HepG2 (cell line): ENCODE data around the gene CYTH2. TPM values are rescaled to one million over a fixed set of nuclear protein-coding genes. Genes with fewer than 3 reads are reported as not detected.
A peak's percentile ranks its signal among the peaks of the same experiment; 100 is the strongest.

ENCODE experiments used
- ATAC-seq: fragments of 200-7000 bp; cut with Tn5 transposase; 3 replicates; pipeline ENCODE4 v1.9.1; 2020; ENCODE audit warnings: mild to moderate bottlenecking, moderate library complexity
- BruUV-seq: library from RNA; stranded (reverse); fragments of 400-500 nt; replicated peaks from 2 replicates; lab custom pipeline; 2021; lab: Mats Ljungman, UMichigan
- CTCF ChIA-PET: fragments of 300-600 bp; formaldehyde crosslinking; extraction: SDS; loops from one replicate; lab custom pipeline; 2021; ENCODE audit warnings: low total read pairs, inconsistent platforms, low intra/inter-chr PET ratio; lab: Yijun Ruan, JAX
- POLR2A ChIA-PET: fragments of 350-600 bp; sonication (Branson Sonifier 250); formaldehyde crosslinking; loops from one replicate; lab custom pipeline; 2020; ENCODE audit warnings: antibody characterized with exemption, inconsistent platforms; lab: Yijun Ruan, JAX
- DNase-seq: peaks from one replicate; pipeline ENCODE4 v3.0.0-alpha.2; 2015; ENCODE audit warnings: low spot score
- FAIRE-seq: peaks from 3 replicates; lab custom pipeline; 2011; peaks lifted over from hg19 to GRCh38; lab: Jason Lieb, UNC
- H2AFZ ChIP-seq: one replicate; pipeline ENCODE4 v1.6.1; 2011; ENCODE audit warnings: low read length, inconsistent platforms
- H3K27ac ChIP-seq: fragments of 300-600 bp; 3 replicates; pipeline ENCODE4 v1.8.0; 2011; ENCODE audit warnings: mixed run types, mild to moderate bottlenecking, mixed read lengths, low read length, inconsistent platforms; ENCODE audit not compliant: insufficient read depth; ENCODE audit errors: extremely low read length
- H3K27me3 ChIP-seq, 2 experiments: fragments of 200-600 bp in 1 of 2; 2 replicates in 1 of 2; 3 replicates in 1 of 2; pipeline versions ENCODE4 v1.6.0 to v1.8.0; 2011; ENCODE audit warnings: low read length in 2 of 2, mild to moderate bottlenecking in 2 of 2, moderate library complexity in 2 of 2, inconsistent platforms in 1 of 2; ENCODE audit not compliant: insufficient read depth in 2 of 2, control insufficient read depth in 1 of 2
- H3K36me3 ChIP-seq, 2 experiments: fragments of 200-600 bp in 1 of 2; replicated peaks in 1 of 2; 2 replicates in 1 of 2; 3 replicates in 1 of 2; pipeline versions ENCODE4 v1.5.1 to v1.8.0; 2011; ENCODE audit warnings: low read length in 2 of 2, inconsistent platforms in 1 of 2; ENCODE audit not compliant: insufficient read depth in 2 of 2, control insufficient read depth in 1 of 2
- H3K4me1 ChIP-seq: 2 replicates; pipeline ENCODE4 v1.5.1; 2012; ENCODE audit warnings: low read length, inconsistent platforms; ENCODE audit not compliant: insufficient read depth
- H3K4me2 ChIP-seq: 2 replicates; pipeline ENCODE4 v1.6.0; 2011; ENCODE audit warnings: low read depth, low read length, inconsistent platforms
- H3K4me3 ChIP-seq, 3 experiments: fragments of 200-600 bp in 1 of 3; sonication (generic), shearing (Covaris generic) in 1 of 3; replicated peaks in 1 of 3; 2 replicates each; pipeline ENCODE4 v1.5.1; 2011 to 2016; ENCODE audit warnings: low read length in 3 of 3, inconsistent platforms in 2 of 3, low read depth in 2 of 3, mild to moderate bottlenecking in 2 of 3, control low read depth in 1 of 3, mixed read lengths in 1 of 3; ENCODE audit not compliant: insufficient read depth in 1 of 3
- H3K79me2 ChIP-seq: one replicate; pipeline ENCODE4 v1.6.1; 2011; ENCODE audit warnings: low read length, inconsistent platforms; ENCODE audit not compliant: insufficient read depth
- H3K9ac ChIP-seq: 2 replicates; pipeline ENCODE4 v1.6.0; 2011; ENCODE audit warnings: mild to moderate bottlenecking, low read depth, low read length, inconsistent platforms; ENCODE audit not compliant: insufficient read depth
- H3K9me3 ChIP-seq: 2 replicates; pipeline ENCODE4 v1.5.1; 2012; ENCODE audit warnings: mild to moderate bottlenecking, low read length
- H4K20me1 ChIP-seq: 2 replicates; pipeline ENCODE4 v1.6.0; 2011; ENCODE audit warnings: inconsistent platforms, mild to moderate bottlenecking, low read length, moderate library complexity; ENCODE audit not compliant: insufficient read depth
- AGO2 ChIP-seq: fragments of 200-400 bp; formaldehyde crosslinking; optimal IDR thresholded peaks from 2 replicates; pipeline ENCODE3; 2017; ENCODE audit warnings: mild to moderate bottlenecking, low read depth, low read length, moderate library complexity
- ATF7-NPFF ChIP-seq: sonication (generic); formaldehyde crosslinking; IDR thresholded peaks from 2 replicates; pipeline ENCODE4 v1.8.1; 2023; ENCODE audit warnings: mild to moderate bottlenecking, low read depth, missing genetic modification reagents, moderate library complexity
- MTA3 ChIP-seq: sonication (generic); formaldehyde crosslinking; IDR thresholded peaks from 2 replicates; pipeline ENCODE4 v1.4.0; 2020; ENCODE audit warnings: missing genetic modification reagents
- RBFOX2 ChIP-seq: fragments of 200-400 bp; formaldehyde crosslinking; IDR thresholded peaks from 2 replicates; pipeline ENCODE4 v1.6.1; 2017; ENCODE audit warnings: low read depth, mild to moderate bottlenecking, low read length
- ZFP36L2 ChIP-seq: sonication (generic); formaldehyde crosslinking; IDR thresholded peaks from 2 replicates; pipeline ENCODE4 v1.4.0; 2020; ENCODE audit warnings: missing genetic modification reagents
- ZMYM4 ChIP-seq: sonication (generic); formaldehyde crosslinking; IDR thresholded peaks from 2 replicates; pipeline ENCODE4 v1.8.1; 2023; ENCODE audit warnings: mild to moderate bottlenecking, missing genetic modification reagents
- ZNF546 ChIP-seq: sonication (generic); formaldehyde crosslinking; conservative IDR thresholded peaks from 2 replicates; pipeline ENCODE4 v1.8.1; 2023; ENCODE audit warnings: mild to moderate bottlenecking, missing genetic modification reagents
- ZNF605 ChIP-seq: sonication (generic); formaldehyde crosslinking; IDR thresholded peaks from 2 replicates; pipeline ENCODE4 v1.8.0; 2022; ENCODE audit warnings: mild to moderate bottlenecking, missing genetic modification reagents
- ZSCAN25 ChIP-seq: sonication (generic); formaldehyde crosslinking; IDR thresholded peaks from 2 replicates; pipeline ENCODE4 v1.8.0; 2022; ENCODE audit warnings: mild to moderate bottlenecking, missing genetic modification reagents
- WGBS: methylation state at CpG from one replicate; pipeline ENCODE4 v1.1.6; 2017; ENCODE audit warnings: low lambda C conversion rate; 5-methylcytosine and 5-hydroxymethylcytosine counted together
- in situ Hi-C: cut with HindIII; loops from 2 replicates; pipeline ENCODE4 v1.10.0; 2017; ENCODE audit warnings: low pct_unique_long_range_greater_than_20kb; ENCODE audit not compliant: extremely low pct_ligation_motif_present
- intact Hi-C: fragments of 100-400 bp; cut with micrococcal nuclease; formaldehyde crosslinking; loops from one replicate; pipeline ENCODE4 v1.10.0; 2022; ENCODE audit not compliant: unreplicated experiment
- polyA plus RNA-seq, 8 experiments: library from polyadenylated mRNA; depleted of rRNA in 3 of 8; stranded (reverse) in 7 of 8; unstranded in 1 of 8; fragments of >200 nt; fragmentation: Illumina TruSeq in 4 of 8; extraction: Trizol in 4 of 8; gene quantifications; 2 replicates each; pipeline versions ENCODE4 v1.2.1 to v1.2.3, GENCODE V29; 2011 to 2016; ENCODE audit warnings: low read depth in 4 of 8, missing spikeins in 1 of 8, mixed read lengths in 1 of 8; ENCODE audit not compliant: insufficient read depth in 1 of 8
- total RNA-seq, 5 experiments: library from RNA; depleted of rRNA; stranded (reverse); fragments of >200 nt; fragmentation: Illumina TruSeq; extraction: Trizol; gene quantifications; 2 replicates each; pipeline ENCODE4 v1.2.3, GENCODE V29; 2016; ENCODE audit warnings: low read depth in 1 of 5
- TF ChIP-seq, protein P1 (sequence below): sonication (generic); formaldehyde crosslinking; IDR thresholded peaks from 2 replicates; pipeline ENCODE4 v1.5.1; 2020; ENCODE audit warnings: mild to moderate bottlenecking, missing genetic modification reagents, moderate library complexity
- TF ChIP-seq, protein P2 (sequence below): sonication (generic); formaldehyde crosslinking; IDR thresholded peaks from 2 replicates; pipeline ENCODE4 v1.4.0; 2020; ENCODE audit warnings: missing genetic modification reagents, mild to moderate bottlenecking, borderline replicate concordance
- TF ChIP-seq, protein P3 (sequence below): sonication (generic); formaldehyde crosslinking; IDR thresholded peaks from 2 replicates; pipeline ENCODE4 v1.8.0; 2022; ENCODE audit warnings: mild to moderate bottlenecking, missing genetic modification reagents, moderate library complexity

CYTH2 gene
- total and polyA plus RNA-seq, 2 of the 13 experiments (the other 11 are each of a cell fraction or from before 2014, with no cell fraction given) = 16.5 to 39.3 TPM

GRCh38 chr19:48448563-48448962 lies 20.6 kb upstream of the CYTH2 start (continued):
- TF ChIP-seq, protein P1, sequence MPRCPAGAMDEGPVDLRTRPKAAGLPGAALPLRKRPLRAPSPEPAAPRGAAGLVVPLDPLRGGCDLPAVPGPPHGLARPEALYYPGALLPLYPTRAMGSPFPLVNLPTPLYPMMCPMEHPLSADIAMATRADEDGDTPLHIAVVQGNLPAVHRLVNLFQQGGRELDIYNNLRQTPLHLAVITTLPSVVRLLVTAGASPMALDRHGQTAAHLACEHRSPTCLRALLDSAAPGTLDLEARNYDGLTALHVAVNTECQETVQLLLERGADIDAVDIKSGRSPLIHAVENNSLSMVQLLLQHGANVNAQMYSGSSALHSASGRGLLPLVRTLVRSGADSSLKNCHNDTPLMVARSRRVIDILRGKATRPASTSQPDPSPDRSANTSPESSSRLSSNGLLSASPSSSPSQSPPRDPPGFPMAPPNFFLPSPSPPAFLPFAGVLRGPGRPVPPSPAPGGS = no peak
- TF ChIP-seq ZMYM4 (CRISPR knock-in tag) (no peak), ZFP36L2 (CRISPR knock-in tag) (no peak), ZNF546 (CRISPR knock-in tag) (no peak), MTA3 (CRISPR knock-in tag) (no peak), ATF7-NPFF (CRISPR knock-in tag) (no peak), ZNF605 (CRISPR knock-in tag) (no peak)
- TF ChIP-seq, protein P2, sequence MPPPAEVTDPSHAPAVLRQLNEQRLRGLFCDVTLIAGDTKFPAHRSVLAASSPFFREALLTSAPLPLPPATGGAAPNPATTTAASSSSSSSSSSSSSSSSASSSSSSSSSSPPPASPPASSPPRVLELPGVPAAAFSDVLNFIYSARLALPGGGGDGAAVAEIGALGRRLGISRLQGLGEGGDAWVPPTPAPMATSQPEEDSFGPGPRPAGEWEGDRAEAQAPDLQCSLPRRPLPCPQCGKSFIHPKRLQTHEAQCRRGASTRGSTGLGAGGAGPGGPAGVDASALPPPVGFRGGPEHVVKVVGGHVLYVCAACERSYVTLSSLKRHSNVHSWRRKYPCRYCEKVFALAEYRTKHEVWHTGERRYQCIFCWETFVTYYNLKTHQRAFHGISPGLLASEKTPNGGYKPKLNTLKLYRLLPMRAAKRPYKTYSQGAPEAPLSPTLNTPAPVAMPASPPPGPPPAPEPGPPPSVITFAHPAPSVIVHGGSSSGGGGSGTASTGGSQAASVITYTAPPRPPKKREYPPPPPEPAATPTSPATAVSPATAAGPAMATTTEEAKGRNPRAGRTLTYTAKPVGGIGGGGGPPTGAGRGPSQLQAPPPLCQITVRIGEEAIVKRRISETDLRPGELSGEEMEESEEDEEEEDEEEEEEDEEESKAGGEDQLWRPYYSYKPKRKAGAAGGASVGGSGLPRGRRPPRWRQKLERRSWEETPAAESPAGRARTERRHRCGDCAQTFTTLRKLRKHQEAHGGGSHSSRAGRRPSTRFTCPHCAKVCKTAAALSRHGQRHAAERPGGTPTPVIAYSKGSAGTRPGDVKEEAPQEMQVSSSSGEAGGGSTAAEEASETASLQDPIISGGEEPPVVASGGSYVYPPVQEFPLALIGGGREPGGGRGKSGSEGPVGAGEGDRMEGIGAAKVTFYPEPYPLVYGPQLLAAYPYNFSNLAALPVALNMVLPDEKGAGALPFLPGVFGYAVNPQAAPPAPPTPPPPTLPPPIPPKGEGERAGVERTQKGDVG = no peak

DNA sequence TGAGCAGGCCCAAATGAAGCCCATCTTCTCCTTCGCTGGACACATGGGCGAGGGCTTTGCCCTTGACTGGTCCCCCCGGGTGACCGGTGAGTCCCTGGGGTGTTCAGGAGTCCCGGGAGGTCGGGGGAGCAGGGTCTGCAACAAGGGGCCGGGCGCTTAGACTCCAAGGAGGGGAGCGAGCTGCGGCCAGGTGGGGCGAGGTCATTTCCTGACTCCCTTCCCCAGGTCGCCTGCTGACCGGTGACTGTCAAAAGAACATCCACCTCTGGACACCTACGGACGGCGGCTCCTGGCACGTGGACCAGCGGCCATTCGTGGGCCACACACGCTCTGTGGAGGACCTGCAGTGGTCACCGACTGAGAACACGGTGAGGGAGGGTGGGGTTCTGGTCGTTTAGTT lies 18.7 kb upstream of the CYTH2 start:
- peak; percentile 36; the same call in 1 of the 2 replicates for TF ChIP-seq RBFOX2
- TF ChIP-seq AGO2 = peak; percentile 33
- TF ChIP-seq ZSCAN25 = no peak
- TF ChIP-seq, protein P3, sequence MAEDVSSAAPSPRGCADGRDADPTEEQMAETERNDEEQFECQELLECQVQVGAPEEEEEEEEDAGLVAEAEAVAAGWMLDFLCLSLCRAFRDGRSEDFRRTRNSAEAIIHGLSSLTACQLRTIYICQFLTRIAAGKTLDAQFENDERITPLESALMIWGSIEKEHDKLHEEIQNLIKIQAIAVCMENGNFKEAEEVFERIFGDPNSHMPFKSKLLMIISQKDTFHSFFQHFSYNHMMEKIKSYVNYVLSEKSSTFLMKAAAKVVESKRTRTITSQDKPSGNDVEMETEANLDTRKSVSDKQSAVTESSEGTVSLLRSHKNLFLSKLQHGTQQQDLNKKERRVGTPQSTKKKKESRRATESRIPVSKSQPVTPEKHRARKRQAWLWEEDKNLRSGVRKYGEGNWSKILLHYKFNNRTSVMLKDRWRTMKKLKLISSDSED = no peak
- TF ChIP-seq, all 625 proteins: peak for 2
- Histone ChIP-seq H4K20me1 (no peaks in the 10 kb centered on the region), H3K4me1 (peaks cover 22% of the 10 kb centered on the region), H2AFZ (no peak overlapping the region), H3K27me3 (no peaks in the 10 kb centered on the region; a peak in 1 of 5 replicates), H3K4me3 (no peak overlapping the region), H3K27ac (no peak overlapping the region), H3K9ac (no peak overlapping the region), H3K4me2 (no peak overlapping the region), H3K9me3 (no peaks in the 10 kb centered on the region), H3K79me2 (peaks cover 17% of the 10 kb centered on the region), H3K36me3 (peaks cover 27 to 67% of the 10 kb centered on the region in 2 experiments)
- DNase-seq (no peak), ATAC-seq (no peak), FAIRE-seq (no peak)
- BruUV-seq = no TSS peak
- WGBS = 95% methylated on average over 19 of the region's 23 CpGs
- intact Hi-C loops (no loop called here), in situ Hi-C loops (no loop called here)
- CTCF ChIA-PET = no interaction called here
- POLR2A ChIA-PET = no interaction called here
